Measurements from ENCODE around the gene CNTN2. TPM values are rescaled to one million over a fixed set of nuclear protein-coding genes. Genes with fewer than 3 reads are reported as not detected.

The CNTN2 gene
- total and polyA plus RNA-seq, 5 donors, result 0.78 to 1.8 (median 1.4) TPM

DNA sequence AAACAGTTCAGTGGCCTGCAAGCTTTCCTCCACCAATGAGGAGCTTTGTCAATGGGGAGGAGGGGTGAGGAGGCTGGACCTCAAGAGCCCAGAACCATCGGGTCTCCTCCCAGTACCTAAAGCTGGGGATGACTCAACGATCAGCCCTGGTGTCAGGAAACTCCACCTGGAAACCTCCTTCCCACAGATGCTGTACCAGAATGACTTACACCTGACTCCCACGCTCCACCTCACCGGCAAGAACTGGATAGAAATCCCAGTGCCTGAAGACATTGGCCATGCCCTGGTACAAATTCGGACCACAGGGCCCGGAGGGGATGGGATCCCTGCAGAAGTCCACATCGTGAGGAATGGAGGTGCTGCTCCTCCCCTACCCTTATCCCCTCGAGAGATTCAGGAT is 29.9 kb downstream of the CNTN2 start:
- 87% methylated on average over 8 of the region's 8 CpGs for WGBS
- Histone ChIP-seq H3K27me3 (ENCODE audit: control insufficient read depth, insufficient read depth) (no peaks in the 10 kb centered on the region), H3K4me1 (ENCODE audit: control insufficient read depth, insufficient read depth, low read length) (peaks cover 2% of the 10 kb centered on the region), H3K9me3 (ENCODE audit: control insufficient read depth, low read length) (no peaks in the 10 kb centered on the region), H3K4me3 (ENCODE audit: low read length) (no peak overlapping the region), H3K27ac (ENCODE audit: low read length) (no peak overlapping the region)
- ATAC-seq, result no peak
- no peak for DNase-seq
- intact Hi-C loops (cut with DNase I), result no loop called here

DNA sequence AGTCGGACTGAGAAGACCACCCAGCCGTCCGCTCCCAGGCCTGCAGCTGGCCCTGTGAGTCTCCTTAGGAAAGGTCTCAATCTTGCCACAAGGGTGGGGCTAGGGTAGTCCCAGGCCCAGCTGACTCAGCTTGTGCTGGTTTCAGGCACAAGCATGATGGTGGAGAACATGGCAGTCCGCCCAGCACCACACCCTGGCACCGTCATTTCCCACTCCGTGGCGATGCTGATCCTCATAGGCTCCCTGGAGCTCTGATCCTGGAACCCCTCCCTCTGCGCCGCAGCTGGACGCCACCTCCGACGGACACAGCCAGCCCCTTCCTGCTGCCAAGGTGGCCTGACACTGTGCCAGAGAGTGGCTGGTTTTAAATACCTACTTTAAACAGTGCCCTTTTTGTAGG is 30.5 kb downstream of the CNTN2 start:
- H3K27ac ChIP-seq (ENCODE audit: low read length), result no peak overlapping the region

DNA sequence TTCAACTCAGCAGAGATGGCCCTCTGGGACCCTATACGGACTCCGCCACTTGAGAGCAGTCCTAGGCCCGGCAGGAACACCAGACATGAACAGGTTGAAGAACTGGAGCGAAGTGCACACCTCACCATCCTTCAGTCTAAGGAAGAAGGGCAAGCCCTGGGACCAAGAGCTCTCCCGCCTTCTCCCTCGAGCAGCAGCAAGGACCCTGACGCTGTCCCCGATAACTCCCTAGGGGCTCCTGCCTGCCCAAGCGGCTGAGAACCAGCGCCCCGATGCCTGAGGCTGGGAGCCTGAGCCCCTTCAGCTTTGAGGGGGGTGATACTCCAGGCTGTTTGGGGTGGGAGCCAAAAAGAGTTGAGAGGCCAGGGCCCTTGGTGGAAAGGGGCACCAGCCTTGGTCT is 31.1 kb downstream of the CNTN2 start:
- DNase-seq, result no peak
- Histone ChIP-seq H3K4me3 (ENCODE audit: low read length) (no peak overlapping the region), H3K27me3 (ENCODE audit: control insufficient read depth, insufficient read depth) (no peaks in the 10 kb centered on the region), H3K27ac (ENCODE audit: low read length) (no peak overlapping the region), H3K9me3 (ENCODE audit: control insufficient read depth, low read length) (no peaks in the 10 kb centered on the region), H3K4me1 (ENCODE audit: control insufficient read depth, insufficient read depth, low read length) (peaks cover 2% of the 10 kb centered on the region)
- WGBS, result 92% methylated on average over 11 of the region's 11 CpGs
- no peak for ATAC-seq
- intact Hi-C loops (cut with DNase I), result no loop called here

More for the DNA sequence above, 30.5 kb downstream of the CNTN2 start:
- Histone ChIP-seq H3K27me3 (ENCODE audit: control insufficient read depth, insufficient read depth) (no peaks in the 10 kb centered on the region), H3K4me3 (ENCODE audit: low read length) (no peak overlapping the region), H3K4me1 (ENCODE audit: control insufficient read depth, insufficient read depth, low read length) (peaks cover 2% of the 10 kb centered on the region), H3K9me3 (ENCODE audit: control insufficient read depth, low read length) (no peaks in the 10 kb centered on the region)
- ATAC-seq (no peak), DNase-seq (no peak)
- WGBS, result 82% methylated on average over 12 of the region's 12 CpGs
- intact Hi-C loops (cut with DNase I), result no loop called here

DNA sequence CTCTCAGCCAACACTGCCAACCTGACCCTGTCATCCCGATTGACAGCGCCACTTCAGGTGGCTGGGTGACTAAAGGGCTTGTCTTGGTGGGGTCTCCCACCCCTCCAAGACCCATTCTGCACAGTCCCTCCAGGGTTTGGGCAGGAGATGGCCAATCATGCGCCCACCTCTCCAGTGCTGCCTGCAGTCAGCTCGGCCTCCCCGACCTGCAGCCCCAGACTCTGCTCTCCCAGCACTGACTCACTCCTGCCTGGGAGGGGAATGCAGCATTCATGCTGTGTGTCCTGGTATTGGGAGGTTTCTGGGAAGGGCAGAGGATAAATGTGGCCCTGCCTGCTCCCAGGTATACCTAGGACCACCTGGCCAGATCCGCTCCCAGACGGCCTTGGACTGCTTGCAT is 31.5 kb downstream of the CNTN2 start:
- Histone ChIP-seq H3K27me3 (ENCODE audit: control insufficient read depth, insufficient read depth) (no peaks in the 10 kb centered on the region), H3K27ac (ENCODE audit: low read length) (no peak overlapping the region), H3K9me3 (ENCODE audit: control insufficient read depth, low read length) (no peaks in the 10 kb centered on the region), H3K4me1 (ENCODE audit: control insufficient read depth, insufficient read depth, low read length) (peaks cover 2% of the 10 kb centered on the region), H3K4me3 (ENCODE audit: low read length) (no peak overlapping the region)
- DNase-seq (no peak), ATAC-seq (no peak)
- 89% methylated on average over 7 of the region's 7 CpGs for WGBS
- intact Hi-C loops (cut with DNase I), result no loop called here

DNA sequence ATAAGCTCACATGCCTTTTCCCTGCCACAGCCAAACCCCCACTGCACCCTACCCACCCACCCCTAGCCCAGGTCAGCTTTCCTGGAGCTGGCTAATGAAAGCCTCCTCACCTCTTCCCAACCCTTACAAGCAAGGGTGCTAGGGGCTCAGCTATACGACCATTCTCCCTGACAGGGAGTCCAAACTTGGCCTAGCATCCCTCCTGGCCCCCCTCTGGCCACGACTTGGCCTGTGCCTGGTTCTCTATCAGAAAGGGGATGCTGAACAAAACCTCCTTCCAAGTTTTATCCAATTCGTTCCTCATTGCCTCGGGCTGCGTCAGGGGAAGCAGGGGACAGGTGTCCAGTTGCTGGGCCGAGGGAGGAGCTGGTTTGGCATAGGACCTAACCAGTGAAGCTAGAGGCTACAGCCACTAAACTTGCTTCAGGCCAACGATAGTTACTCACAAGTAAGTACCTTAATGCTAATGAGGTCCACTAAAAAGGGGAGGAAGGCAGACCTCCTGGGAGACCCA is 32.7 kb downstream of the CNTN2 start:
- intact Hi-C loops (cut with DNase I), result no loop called here
- 51% methylated on average over 7 of the region's 7 CpGs for WGBS
- H3K27me3 ChIP-seq (ENCODE audit: control insufficient read depth, insufficient read depth), result no peaks in the 10 kb centered on the region

DNA sequence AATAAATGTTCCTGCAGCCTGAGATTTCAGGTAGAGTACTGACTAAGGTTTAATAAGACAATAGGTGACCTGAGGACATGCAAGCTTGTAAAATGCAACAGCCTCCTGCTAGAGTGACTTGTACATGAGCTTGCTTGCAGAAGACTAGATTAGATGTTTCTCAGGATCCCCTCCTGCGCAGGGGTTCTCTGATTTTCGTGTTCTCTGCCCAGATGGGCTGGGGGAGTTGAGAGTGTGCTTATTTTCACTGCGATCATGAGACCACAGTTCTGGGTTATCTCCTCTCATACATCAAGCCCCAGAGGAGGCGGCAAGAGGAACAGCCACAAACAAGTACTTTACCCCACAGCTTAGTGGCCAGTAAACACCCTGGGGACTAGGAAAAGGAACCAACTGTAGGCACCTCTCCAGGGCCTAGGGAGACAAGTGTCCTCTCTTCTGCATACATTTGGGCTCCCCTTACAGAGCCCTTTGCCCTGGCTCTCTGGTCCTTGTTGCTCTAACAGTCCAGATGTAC is 33.3 kb downstream of the CNTN2 start:
- H3K27ac ChIP-seq (ENCODE audit: low read length), result no peak overlapping the region
- no peak for DNase-seq
- H3K27me3 ChIP-seq (ENCODE audit: control insufficient read depth, insufficient read depth), result no peaks in the 10 kb centered on the region
- peaks cover 2% of the 10 kb centered on the region for H3K4me1 ChIP-seq (ENCODE audit: control insufficient read depth, insufficient read depth, low read length)
- intact Hi-C loops (cut with DNase I), result no loop called here
- no peak for ATAC-seq
- H3K9me3 ChIP-seq (ENCODE audit: control insufficient read depth, low read length), result no peaks in the 10 kb centered on the region
- no peak overlapping the region for H3K4me3 ChIP-seq (ENCODE audit: low read length)
- WGBS, result 74% methylated on average over 4 of the region's 4 CpGs

More for the DNA sequence above, 32.7 kb downstream of the CNTN2 start:
- peaks cover 2% of the 10 kb centered on the region for H3K4me1 ChIP-seq (ENCODE audit: control insufficient read depth, insufficient read depth, low read length)
- DNase-seq (no peak), ATAC-seq (no peak)
- H3K9me3 ChIP-seq (ENCODE audit: control insufficient read depth, low read length), result no peaks in the 10 kb centered on the region
- H3K4me3 ChIP-seq (ENCODE audit: low read length), result no peak overlapping the region
- no peak overlapping the region for H3K27ac ChIP-seq (ENCODE audit: low read length)

DNA sequence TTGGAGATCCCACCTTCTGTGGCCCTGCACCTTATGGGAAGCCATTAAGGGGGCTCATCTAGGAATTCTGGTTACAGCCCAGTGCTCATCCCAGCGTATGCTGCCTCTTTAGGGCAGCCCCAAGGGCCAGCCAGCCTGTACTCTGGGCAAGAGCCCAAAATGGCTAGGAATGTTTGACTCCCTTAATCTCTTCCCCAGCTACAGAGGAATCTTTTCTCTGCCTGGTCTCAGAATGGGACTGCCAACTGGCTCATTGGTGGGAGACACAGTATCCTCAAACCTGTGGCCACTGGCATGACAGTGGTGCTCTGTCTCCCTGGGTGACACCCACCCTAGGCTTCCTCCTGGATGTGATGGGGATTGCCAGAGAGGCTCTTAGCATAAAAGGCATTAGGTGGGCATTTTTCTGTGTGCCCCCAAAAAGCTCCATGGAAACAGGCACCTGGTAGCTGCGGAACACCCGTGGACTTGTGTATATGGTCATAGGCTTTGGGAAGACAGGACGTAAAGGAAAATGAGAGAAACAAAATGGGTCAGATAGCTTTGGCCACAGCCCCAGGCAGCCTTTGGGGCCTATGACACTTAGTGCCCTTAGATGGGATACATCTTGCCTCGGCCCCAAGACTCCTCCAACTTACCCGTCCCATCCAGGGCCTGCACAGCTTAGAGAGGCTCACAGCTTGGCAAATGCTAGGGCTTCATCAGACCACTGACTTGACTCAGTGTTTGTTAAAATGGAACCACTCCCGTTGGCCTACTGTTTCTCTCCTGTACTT is 34.3 kb downstream of the CNTN2 start:
- DNase-seq, result no peak
- H3K4me3 ChIP-seq (ENCODE audit: low read length), result no peak overlapping the region
- intact Hi-C loops (cut with DNase I), result no loop called here
- no peaks in the 10 kb centered on the region for H3K27me3 ChIP-seq (ENCODE audit: control insufficient read depth, insufficient read depth)
- H3K27ac ChIP-seq (ENCODE audit: low read length), result no peak overlapping the region
- ATAC-seq, result peak; percentile 44 to 69
- WGBS, result 88% methylated on average over 7 of the region's 7 CpGs
- peaks cover 2% of the 10 kb centered on the region for H3K4me1 ChIP-seq (ENCODE audit: control insufficient read depth, insufficient read depth, low read length)
- H3K9me3 ChIP-seq (ENCODE audit: control insufficient read depth, low read length), result no peaks in the 10 kb centered on the region

DNA sequence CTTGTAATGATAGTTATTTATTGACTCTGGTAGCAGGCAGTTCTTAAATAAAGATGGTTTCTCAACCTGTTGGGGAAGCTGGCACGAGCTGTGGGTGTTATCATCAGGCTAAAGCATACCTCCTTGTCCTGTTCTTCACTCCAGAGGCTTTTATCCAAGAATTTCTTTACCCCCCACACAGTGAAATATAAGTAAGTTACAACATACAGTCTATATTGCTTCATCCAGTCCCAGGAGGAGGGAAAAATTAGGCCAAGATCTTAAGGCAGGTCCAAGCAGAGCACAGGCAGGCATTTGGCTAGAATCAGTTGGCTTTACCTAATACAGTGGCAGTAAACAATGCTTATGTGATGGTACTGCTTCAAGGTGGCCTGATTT is 34.9 kb downstream of the CNTN2 start:
- 75% methylated on average over 1 of the region's 1 CpG for WGBS
- intact Hi-C loops (cut with DNase I), result no loop called here
- Histone ChIP-seq H3K9me3 (ENCODE audit: control insufficient read depth, low read length) (no peaks in the 10 kb centered on the region), H3K27me3 (ENCODE audit: control insufficient read depth, insufficient read depth) (no peaks in the 10 kb centered on the region), H3K27ac (ENCODE audit: low read length) (no peak overlapping the region), H3K4me1 (ENCODE audit: control insufficient read depth, insufficient read depth, low read length) (peaks cover 2% of the 10 kb centered on the region), H3K4me3 (ENCODE audit: low read length) (no peak overlapping the region)
- DNase-seq (no peak), ATAC-seq (no peak)

DNA sequence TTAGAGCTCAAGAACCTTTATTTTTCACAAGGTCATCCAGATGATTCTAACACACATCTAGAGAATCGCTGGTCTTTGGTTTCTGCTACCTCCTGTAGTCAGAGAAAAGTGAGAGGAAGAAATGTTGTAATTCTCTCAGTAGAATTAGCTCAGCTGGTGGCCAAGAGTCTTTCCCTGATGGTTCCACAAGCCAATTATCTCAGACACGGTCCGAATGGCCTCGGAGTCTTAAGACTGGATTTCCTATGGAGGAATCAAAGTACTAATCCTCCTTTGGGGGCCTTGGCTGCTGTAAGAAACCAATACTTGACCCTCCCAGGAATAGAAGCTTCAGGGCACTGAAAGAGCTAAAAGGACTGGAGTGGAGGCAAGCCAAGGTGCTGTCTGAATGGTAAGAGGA is 39.4 kb downstream of the CNTN2 start:
- Histone ChIP-seq H3K27me3 (ENCODE audit: control insufficient read depth, insufficient read depth) (no peaks in the 10 kb centered on the region), H3K9me3 (ENCODE audit: control insufficient read depth, low read length) (no peaks in the 10 kb centered on the region), H3K27ac (ENCODE audit: low read length) (no peak overlapping the region), H3K4me1 (ENCODE audit: control insufficient read depth, insufficient read depth, low read length) (peaks cover under 1% of the 10 kb centered on the region), H3K4me3 (ENCODE audit: low read length) (no peak overlapping the region)
- intact Hi-C loops (cut with DNase I), result no loop called here
- WGBS, result 90% methylated on average over 4 of the region's 4 CpGs
- no peak for ATAC-seq
- DNase-seq, result no peak

DNA sequence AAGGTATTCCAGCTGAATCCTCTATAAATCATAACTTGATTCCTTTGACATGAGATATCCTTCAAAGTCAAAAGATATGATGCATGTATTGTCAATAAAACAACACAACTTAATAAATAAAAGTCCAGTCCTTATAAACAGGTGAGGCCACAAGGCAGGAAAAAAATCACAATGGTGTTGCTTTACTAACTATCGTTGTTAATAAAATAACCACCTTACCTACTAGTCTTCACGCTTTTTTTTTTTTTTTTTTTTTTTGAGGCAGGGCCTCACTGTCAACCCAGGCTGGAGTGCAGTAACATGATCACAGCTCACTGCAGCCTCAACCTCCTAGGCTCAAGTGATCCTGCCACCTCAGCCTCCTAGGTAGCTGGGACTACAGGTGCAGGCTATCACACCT is 41.3 kb downstream of the CNTN2 start, which contains the start of gene TMEM81:
Gene TMEM81, minus strand, starts transcription at position 101 of the 400 bp plus-strand sequence. CDS start 140 bp downstream, outside the sequence.
- 95% methylated on average over 2 of the region's 2 CpGs for WGBS
- no peak for ATAC-seq

DNA sequence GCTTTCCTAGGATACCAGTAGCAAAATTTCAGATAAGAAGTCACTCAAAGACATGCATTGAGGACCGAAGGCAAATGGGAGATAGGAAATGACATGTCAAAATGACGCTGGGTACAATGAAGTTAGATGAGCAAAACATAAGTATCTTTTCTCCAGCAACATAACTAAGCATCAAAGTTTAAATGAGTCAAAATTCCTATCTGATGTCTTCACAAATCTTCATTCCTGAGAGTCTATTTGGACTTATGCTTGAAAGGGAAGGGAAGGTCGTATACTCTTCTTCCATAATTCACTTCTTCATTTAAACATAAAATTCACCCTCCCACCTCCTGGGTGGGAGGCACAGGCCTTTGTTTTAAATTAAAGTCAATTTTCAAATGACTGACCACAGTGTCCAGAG is 45.3 kb downstream of the CNTN2 start:
- intact Hi-C loops (cut with DNase I), result no loop called here
- Histone ChIP-seq H3K27me3 (ENCODE audit: control insufficient read depth, insufficient read depth) (no peaks in the 10 kb centered on the region), H3K4me3 (ENCODE audit: low read length) (no peak overlapping the region), H3K27ac (ENCODE audit: low read length) (no peak overlapping the region), H3K4me1 (ENCODE audit: control insufficient read depth, insufficient read depth, low read length) (no peaks in the 10 kb centered on the region), H3K9me3 (ENCODE audit: control insufficient read depth, low read length) (no peaks in the 10 kb centered on the region)
- WGBS, result 80% methylated on average over 3 of the region's 3 CpGs
- ATAC-seq (no peak), DNase-seq (no peak)

More for the DNA sequence above, 41.3 kb downstream of the CNTN2 start, which contains the start of gene TMEM81:
- Histone ChIP-seq H3K9me3 (ENCODE audit: control insufficient read depth, low read length) (no peaks in the 10 kb centered on the region), H3K27me3 (ENCODE audit: control insufficient read depth, insufficient read depth) (no peaks in the 10 kb centered on the region), H3K4me3 (ENCODE audit: low read length) (no peak within 1 kb of the TSS), H3K4me1 (ENCODE audit: control insufficient read depth, insufficient read depth, low read length) (no peaks in the 10 kb centered on the region), H3K27ac (ENCODE audit: low read length) (no peak within 1 kb of the TSS)
- intact Hi-C loops (cut with DNase I), result no loop called here
- no peak for DNase-seq

Measured in right cardiac atrium (tissue), 5 donors.